GM12865 (cell line): ENCODE measurements around the gene GJC1.

Experiments
- DNase-seq: peaks from one replicate; pipeline ENCODE4 v3.0.0; 2010; ENCODE audit warnings: low read depth
- H3K4me3 ChIP-seq: 2 replicates; pipeline ENCODE4 v1.5.1; 2011; ENCODE audit warnings: mild to moderate bottlenecking, low read depth, low read length, control low read depth
- TF ChIP-seq, protein P1 (sequence below): IDR thresholded peaks from 2 replicates; pipeline ENCODE4 v1.5.1; 2011; ENCODE audit warnings: low read length, control low read depth, low read depth, inconsistent platforms; ENCODE audit not compliant: insufficient read depth; ENCODE audit errors: missing control alignments

The GJC1 gene

DNA sequence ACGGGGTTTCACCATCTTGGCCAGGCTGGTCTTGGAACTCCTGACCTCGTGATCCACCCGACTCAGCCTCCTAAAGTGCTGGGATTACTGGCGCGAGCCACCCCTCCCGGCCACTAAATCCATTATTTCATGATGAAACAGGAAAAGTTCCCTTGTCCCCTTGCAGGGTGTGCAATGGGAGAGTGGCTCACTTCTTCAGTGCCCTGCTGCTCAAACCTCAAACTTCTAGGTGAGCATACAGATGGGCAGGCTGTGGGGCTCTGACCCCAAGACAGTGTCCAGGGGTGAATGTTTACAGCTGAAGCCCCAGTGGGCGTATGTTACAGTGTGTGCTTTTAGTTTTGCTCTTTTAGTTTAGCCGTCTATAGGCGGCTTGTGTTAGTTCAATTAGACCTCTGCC lies 34.7 kb downstream of the GJC1 start:
- TF ChIP-seq, protein P1, sequence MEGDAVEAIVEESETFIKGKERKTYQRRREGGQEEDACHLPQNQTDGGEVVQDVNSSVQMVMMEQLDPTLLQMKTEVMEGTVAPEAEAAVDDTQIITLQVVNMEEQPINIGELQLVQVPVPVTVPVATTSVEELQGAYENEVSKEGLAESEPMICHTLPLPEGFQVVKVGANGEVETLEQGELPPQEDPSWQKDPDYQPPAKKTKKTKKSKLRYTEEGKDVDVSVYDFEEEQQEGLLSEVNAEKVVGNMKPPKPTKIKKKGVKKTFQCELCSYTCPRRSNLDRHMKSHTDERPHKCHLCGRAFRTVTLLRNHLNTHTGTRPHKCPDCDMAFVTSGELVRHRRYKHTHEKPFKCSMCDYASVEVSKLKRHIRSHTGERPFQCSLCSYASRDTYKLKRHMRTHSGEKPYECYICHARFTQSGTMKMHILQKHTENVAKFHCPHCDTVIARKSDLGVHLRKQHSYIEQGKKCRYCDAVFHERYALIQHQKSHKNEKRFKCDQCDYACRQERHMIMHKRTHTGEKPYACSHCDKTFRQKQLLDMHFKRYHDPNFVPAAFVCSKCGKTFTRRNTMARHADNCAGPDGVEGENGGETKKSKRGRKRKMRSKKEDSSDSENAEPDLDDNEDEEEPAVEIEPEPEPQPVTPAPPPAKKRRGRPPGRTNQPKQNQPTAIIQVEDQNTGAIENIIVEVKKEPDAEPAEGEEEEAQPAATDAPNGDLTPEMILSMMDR = no peak
- no peak overlapping the region for H3K4me3 ChIP-seq
- DNase-seq = no peak

DNA sequence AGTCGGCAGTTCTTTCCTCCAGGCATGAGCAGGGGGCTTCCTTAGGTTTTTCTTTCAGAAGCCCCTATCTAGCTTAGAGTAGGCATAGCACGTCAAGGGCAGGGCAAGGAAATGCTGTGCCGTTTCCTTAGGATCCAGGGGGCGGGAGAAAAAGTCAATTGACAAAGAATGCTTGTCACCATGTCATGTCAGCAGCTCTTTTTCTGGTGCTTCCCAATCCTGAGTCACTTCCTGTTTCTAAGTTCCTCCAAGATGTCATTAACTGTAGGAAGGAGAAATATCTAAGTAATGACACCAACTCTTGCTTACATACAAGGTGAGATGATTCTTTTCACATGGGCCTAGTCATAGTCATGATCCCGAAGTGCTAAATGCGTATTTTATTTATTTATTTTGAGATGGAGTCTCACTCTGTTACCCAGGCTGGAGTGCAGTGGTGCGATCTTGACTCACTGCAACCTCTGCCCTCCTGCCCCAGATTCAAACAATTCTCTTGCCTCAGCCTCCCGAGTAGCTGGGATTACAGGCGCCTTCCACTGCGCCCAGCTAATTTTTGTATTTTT lies 35.2 kb downstream of the GJC1 start:
- H3K4me3 ChIP-seq = no peak overlapping the region
- TF ChIP-seq, protein P1 = no peak
- DNase-seq = no peak

DNA sequence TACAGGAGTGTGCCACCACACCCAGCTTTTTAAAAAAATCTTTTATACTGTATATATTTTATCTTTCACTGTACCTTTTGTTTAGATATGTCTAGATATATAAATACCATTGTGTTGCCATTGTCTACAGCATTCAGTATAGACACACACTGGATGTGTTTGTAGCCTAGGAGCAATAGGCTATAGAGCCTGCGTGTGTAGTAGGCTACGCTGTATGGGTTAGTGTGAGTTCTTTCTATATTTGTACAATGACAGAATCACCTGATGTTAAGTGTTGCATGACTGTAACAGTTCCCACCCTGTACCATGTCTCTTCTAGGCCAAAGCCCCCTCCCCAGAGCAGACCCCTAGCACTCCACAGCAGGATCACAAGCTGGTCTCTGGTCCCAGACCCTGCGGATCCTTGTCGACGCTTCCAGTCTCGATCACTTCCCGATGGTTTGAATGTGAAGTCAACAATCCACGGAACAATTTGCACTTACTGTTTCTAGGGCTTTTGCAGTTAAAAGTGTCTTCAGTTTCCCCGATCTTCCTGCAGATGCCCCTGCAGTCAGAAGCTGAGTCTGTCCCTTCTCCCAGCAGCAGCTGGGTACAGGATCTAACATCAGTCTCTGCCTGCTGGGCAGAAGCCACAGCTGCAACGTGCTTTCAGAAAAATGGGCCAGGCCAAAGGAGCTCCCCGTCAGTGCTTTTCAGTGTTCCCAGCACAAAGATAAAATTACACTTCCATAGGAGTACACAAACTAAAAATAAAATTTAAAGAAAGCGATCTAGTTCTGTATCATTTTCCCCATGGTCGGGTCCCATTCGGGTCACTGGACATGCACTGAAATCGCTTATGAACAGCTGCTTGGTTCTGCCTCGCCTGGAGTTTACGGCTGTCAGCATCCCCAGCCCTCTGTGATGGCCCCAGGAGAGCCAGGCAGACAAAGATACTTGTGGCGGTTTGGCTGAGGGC lies 35.9 kb downstream of the GJC1 start:
- no peak overlapping the region for H3K4me3 ChIP-seq
- DNase-seq = no peak
- TF ChIP-seq, protein P1 = no peak

DNA sequence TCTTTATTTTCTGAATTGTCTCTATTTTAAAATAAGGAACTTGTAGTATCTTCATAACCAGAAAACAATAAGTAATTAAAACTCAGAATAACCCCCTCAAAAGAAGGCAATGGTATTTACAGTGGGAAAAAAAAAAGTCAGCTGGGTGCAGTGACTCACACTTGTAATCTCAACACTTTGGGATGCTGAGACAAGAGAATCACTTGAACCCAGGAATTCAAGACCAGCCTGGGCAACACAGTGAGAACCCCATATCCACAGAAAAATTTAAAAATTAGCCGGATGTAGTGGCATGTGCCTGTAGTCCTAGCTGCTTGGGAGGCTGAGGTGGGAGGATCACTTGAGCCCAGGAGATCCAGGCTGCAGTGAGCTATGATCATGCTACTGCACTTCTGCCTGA lies 37.8 kb downstream of the GJC1 start:
- TF ChIP-seq, protein P1 = no peak
- no peak for DNase-seq

DNA sequence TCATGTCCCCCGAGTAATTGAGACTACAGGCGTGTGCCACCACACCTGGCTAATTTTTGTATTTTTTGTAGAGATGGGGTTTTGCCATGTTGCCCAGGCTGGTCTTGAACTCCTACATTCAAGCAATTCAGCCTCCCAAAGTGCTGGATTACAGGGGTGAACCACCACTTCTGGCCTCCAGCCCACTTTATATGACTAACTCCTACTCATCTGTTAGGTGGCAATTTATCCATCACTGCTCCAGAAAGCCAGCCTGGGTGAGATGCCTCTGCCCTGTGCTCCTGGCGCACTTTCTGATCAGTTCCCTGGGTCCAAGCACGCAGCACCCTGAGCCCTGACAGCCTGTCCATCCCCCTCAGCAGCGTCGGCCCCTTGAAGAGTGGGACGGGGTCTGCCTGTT lies 41.9 kb downstream of the GJC1 start:
- H3K4me3 ChIP-seq = no peak overlapping the region

More for the DNA sequence above, 37.8 kb downstream of the GJC1 start:
- H3K4me3 ChIP-seq = no peak overlapping the region

DNA sequence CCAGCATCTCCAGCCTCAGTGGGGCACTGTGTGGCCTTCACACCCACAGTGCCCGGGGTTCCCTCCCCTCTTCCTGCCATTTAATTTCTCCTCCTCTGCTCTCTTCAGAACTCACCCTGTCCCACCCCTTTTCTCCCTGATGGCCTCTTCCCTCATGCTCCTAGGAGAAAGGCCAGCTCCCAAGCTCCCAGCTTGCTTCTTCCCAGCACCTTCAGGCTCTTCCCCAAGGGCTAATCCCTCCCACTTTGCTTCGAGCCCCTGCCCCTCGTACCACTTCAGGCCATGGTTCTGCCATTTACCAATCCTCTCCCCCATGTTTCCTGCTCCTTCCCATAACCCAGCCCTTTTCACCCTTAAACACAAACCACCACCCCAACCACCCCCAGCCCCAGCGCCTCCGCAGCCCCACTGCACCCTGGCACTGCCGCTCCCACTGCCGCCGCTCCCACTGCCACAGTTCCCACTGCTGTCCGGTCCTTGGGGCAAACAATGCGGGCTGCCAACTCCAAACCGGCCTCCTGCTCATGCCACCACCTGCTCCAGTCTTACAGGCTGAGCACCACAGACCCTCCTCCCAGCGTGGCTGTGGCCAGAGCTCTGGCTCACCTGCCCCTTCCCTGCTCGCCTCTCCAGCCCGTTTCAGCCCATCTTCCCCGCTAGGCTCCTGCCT lies 42.7 kb downstream of the GJC1 start:
- TF ChIP-seq, protein P1 = no peak
- no peak overlapping the region for H3K4me3 ChIP-seq
- no peak for DNase-seq

More for the DNA sequence above, 41.9 kb downstream of the GJC1 start:
- no peak for DNase-seq
- TF ChIP-seq, protein P1 = no peak
